ENCODE data around the gene ATOH8.

The ATOH8 gene

DNA sequence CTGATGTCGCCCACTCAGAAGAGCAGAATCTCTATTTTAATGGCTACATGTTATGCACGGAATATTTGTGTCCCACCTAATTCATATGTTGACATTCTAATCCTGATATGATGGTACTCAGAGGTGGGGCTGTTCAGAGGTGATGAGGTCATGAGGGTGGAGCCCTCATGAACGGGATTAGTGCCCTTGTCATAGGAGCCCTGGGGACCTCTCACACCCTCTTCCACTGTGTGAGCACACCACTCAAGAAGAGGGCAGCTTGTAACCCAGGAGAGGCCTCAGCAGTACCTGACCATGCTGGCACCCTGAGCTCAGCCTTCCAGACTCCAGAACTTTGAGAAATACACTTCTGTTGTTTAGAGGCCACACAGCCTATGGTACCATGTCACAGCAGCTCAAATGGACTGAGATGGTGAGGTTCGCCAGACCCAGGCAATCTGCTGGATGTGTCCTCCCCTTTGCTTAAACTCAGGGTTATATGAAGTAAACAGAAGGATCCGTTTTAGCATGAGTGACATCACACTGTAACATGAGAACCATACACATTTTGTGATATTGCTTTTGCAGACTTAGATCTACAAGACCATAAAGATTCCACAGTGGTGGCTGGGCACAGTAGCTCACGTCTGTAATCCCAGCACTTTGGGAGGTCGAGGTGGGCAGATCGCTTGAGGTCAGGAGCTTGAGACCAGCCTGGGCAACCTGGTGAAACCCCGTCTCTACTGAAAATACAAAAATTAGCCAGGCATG lies 48.7 kb downstream of the ATOH8 start:
- DNase-seq (ENCODE audit: low spot score), result no peak

DNA sequence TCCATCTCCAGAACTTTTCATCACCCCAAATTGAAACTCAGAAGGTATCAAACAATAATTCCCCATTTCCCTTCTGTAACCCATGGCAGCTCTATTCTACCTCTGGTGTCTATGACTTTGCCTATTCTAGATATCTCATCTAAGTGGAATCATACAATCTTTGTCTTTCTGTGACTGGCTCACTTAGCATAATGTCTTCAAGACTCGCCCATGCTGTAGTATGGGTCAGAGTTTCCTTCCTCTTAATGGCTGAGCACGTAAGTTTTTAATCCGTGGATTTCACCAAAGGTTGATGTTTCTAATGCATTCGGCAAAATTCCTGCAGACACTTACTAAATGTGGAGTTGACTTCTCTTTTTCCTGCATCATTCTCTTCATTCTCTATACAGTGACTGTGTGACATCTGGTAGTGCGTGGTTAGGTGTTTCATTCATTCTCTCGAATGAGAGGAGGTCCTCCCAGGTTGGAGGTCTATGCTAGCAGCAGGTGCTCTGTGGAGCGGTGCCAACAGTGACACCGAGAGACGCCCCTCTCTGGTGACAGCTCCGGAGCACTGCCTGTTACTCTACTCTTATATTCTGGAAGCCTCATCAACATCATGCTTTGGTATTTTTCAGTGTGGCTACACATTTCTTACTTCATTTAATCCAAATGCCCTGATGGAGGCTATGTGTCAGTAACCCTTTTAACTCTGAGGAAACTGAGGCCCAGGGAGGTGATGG lies 50.1 kb downstream of the ATOH8 start:
- no peak for DNase-seq (ENCODE audit: low spot score)

DNA sequence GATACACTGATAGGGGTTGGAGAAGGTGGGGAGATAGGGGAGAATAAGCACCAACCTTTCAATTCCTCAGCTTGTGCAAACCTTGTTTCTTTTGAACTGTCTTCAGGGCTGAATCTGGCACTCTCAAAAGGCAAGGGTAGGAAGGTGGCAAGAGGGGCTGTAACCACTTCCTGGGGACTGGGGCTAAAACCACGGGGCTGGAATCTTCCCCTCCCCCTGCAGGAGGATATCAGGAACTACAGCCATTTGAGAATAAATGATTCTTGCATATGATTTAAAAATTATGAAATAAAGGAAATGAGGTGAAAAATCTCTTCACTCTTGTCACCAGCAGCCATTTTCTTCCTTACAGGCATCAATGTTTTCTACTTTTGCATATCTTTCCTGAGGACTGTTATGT lies 50.8 kb downstream of the ATOH8 start:
- DNase-seq (ENCODE audit: low spot score), result no peak

DNA sequence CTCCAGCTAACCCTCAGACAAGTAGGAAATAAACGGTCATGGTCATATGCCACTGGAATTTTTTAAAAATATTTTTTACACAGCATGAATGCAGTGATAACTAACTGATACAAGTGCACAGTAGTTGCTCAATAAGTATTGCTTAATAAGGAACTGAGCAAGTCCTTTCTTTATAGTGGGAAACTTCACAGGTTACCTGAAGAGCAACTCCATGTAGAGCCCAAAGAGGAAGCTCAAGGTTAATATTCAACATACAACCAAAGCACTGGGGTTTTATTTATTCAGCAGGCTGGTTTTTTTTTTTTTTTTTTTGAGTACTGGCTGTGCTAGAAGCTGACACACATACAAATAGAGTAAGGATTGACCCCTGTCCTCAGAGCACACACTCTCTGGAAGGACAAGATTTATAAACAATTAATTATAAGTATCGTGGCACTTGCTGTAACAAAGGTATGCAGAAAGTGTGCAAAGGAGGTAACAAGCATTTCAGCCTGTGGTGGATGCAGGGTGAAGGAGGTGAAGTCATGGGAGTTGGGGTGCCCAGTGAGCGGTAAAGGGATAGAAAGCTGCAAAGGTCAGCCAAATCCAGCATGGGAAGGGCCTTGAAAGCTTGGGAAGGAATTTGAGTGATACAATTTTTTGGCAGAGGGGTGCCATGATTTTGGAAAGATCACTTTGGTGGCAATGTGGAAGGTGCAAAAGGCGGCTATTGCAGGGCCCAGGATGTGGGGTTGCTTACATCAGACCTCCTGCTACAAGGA lies 52.7 kb downstream of the ATOH8 start:
- DNase-seq (ENCODE audit: low spot score), result no peak

DNA sequence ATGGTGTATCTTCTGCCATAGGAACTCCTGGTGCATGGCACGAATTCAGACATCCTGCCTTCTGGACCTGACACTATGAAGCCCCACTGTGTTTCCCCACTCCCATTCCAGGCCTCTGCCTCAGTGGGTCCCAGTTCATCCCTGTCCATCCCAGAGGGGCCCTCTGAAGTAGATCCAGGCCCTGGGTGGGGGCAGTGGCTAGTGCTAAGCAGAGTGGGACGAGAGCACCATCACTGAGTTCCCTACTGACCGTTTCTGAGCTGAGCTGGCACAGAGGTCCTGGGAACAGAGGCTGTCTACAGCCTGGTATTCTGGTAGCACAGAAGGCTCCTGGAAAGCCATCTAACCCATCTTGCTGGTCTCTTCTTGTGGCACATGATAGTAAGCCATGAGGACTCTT lies 54.0 kb downstream of the ATOH8 start:
- no peak for DNase-seq (ENCODE audit: low spot score)

DNA sequence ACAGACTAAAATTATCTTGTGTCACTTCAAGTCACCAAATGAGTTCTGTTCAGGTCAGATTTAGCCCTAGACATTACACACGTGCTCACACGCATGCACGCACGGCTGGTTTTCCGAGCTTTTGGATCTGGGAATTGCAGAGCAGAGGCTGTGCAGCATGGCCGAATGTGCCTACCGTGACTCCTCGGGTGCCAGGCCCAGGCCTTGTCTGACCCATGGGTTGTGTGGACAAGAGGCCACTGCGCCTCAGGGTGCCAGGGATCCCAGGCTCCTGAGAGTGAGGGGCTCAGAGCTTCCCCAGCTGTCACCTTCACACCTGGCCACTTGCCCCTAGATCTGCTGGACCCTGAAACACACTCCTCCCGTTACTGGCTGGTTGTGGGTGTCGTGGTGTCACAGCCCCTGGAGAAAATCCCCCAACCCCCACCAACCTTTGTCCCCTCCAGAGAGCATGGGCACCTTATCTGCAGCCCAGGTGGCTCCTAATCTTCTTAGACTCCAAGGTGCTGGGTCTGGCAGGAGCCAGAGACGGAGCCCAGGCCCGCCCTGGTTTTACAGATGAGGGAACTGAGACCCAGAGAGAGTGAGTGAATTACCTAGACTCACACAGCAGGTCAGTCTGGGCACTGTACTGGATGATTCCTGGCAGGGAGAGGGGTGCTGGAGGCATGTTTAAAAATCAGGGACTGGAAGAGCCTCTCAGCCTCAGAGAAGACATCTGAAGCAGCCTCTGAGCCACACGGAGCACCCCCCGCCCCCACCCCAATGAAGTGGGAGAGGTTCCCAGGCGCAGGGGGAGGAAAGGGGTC lies 56.8 kb downstream of the ATOH8 start:
- DNase-seq (ENCODE audit: low spot score), result no peak

DNA sequence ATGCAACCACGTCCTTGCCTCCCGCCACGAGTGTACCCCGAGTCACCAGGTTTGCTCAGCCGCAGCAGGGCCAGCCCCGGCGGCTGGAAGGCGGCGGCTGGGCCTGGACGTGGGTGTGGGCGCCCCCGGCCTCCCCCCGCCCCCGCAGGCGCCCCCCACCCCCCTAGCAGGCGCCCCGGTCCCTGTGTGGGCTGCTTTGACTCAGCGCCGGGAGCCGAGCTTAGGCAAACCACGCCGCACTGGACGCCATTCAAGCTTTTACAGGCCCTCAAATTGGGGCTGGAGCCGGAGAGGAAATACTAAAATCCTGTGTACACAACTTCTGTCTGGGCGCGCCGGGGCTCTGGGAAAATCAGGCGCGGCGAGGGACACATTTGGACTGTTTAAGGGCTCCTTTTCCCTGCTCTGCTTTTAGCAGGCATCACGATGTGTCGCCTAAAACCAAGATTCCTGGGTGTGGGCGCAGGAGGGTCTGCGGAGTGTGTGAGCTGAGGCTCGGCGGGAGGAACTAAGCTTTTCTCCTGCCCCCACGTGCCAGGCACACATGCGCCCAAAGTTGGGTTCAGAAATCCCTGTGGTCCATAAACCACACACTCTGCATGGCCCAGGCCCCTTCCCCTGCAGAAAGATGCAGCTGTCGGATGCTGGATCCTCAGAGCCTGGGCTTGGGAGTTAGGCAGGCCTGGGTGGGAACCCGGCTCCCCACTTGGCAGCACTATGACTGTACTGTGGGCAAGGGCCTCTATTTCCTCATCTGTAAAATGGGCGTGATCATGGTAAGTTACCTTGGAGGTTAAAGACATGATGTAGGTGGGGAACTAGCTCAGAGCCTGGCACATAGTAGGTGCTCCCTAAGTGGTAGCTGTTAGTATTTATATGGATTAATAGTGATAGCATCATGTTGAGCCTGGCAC lies 57.6 kb downstream of the ATOH8 start:
- no peak for DNase-seq (ENCODE audit: low spot score)

DNA sequence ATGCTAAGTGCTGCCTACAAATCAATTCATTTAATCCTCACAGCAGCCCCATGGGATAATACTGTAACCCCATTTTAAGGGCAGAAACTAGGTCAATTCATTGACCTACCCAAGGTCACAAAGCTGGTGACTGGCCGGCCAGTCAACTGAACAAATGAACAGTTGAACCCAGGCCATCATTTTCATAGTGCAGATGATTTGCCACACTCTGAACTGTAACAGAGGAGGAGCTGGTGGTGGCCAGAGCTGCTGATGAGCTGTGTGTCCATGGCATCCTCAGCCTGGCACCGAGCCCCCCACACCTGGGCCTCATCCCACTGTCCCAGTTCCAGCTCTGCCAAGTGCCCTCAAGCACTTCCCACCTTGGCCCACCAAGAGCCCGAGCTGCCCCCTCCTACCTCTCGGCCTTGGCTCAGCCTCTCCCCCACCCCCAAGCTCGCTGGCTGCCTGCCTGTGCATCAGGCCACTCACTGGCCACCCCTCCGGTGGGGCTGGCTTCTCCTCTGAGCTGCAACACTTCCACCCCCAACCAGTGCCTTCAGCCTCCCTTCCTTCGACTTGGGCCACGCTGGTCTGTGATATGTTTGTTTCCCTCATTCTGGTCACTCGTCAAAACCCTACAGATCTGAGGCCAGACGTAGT lies 58.4 kb downstream of the ATOH8 start:
- DNase-seq (ENCODE audit: low spot score), result no peak

DNA sequence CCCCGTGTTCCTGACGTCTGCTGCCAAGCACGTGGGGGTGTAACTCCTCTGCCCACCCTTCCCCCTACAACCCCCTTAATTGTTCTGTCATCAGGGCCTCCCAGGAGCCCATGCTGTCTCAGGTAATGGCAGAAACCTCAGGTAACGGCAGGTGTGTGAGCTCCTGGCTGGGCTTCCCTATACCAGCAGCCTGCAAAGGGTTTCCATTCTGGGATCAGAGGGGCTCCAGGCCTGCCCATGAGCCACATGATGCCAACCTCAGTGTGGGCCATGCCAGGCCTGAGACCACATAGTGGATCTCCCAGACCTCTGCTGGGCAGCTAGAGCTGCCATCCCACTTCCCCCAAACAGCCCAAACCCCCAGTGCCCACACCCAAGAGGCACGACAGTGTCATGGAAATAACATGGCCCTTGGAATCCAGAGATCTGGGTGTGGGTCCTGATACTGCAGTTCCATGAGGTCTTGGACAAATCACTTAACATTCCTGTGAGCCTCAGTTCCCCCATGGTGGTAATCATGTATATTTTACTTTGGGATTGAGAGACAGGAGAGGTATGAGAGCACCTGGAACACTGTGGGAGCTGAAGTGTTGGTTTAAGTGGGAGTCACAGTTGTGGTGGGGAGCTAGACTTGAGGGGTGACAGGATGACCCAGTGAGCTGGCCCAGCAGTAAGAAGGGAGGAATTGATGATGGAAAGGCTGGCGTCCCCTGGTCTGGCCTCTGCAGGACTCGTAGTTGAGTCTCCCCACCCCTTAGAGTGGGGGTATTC lies 59.6 kb downstream of the ATOH8 start:
- DNase-seq (ENCODE audit: low spot score), result no peak

DNA sequence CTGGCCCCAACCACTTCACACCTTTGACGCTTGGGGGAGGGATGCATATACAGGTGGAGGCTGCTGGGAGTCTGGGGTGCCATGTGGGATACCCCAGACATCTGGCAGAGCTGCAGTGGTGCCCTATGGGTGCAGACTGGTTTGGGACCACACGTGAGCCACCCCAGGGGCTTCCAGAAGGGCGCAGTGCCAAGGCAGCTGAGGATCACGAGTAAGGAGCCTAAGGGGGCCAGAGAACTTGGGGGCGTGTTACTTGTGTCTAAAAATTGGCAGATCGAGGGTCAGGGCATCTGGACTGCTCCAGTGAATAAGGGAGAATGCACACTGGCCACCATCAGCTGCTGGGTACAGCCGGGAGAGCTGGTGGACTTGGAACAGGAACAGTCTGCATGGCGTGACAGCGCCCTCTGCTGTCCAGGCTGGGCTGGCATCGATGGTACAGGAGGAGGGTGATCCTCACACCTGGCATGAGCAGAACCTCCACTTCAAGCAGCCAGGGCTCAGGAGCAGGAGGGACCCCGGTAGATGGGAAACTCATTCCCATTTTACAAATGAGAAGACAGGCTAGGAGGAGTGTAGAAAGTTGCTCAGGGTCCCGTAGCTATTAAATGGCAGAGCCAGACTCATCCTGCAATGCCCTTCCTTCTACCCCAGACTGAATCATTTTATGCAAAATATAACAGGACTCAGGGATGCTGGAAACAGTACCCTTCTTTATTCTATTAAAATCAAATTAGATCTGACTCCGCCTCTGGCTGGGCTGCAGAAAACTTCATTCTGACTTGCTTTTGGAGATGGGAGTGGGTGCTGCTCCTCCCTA lies 60.4 kb downstream of the ATOH8 start:
- peak; percentile 89 for DNase-seq (ENCODE audit: low spot score)

DNA sequence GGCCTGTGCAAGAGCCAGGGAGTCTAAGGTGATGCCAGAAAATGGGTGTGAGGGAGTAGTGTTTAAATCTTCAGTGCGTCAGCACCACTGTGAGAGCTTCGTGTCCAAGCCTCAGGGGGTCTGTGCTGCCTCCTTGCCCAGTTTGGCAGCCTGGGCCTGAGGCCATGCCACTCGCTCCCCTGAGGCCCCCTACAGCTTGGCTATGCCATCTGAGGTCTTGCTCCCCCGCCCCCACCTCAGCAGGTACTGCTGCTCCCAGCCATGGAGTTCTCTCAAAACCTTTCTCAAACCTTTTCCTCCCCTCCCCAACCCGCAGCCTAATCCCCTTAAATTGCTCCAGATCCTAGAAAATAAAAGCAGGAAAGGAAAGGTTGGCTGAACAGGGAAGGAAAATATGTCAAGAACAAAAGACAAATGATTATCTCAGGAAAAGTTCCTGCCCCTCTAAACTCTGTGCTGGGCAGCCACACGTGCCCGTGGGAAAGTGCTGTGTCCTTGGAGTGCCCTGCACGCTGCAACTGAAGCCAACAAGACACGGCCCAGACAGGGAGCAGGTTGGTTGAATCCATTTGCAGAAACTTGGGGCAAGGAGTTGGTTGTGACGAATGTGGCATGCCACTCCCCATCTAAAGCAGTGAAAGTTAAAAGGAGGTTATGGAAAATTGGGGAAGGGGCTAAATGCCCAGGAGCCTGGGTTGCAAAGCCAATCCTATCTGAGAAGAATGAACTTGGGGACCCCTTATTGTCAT lies 61.2 kb downstream of the ATOH8 start:
- DNase-seq (ENCODE audit: low spot score), result no peak

DNA sequence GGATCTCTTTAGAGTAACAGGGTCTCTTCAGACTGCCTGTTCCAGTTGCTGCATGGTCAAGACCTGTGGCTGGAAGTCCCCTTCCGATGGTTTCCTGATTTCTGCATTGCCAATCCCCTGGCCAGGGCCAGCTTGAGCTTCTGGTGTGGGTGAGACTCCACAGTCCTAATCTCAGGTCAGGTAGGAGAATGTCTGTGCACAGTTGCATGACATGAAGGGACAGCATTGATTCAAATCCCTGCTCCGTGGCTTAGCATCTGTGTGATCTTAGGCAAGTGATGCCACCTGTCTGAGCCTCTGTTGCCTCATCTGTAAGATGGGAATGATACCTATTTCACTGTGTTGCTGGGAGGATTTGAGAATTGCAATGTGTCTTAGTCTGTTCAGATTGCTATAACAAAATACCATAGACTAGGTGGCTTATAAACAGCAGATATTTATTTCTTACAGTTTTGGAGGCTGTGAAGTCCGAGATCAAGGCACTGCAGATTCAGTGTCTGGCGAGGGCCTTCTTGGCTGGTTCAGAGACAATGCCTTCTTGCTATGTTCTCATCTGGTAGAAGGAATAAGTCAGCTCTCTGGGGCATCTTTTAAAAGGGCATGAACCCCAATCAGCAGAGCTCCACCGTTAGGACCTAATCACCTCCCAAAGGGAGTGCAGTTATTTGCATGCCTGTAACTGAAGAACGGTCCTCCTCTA lies 66.2 kb downstream of the ATOH8 start:
- DNase-seq (ENCODE audit: low spot score), result no peak

DNA sequence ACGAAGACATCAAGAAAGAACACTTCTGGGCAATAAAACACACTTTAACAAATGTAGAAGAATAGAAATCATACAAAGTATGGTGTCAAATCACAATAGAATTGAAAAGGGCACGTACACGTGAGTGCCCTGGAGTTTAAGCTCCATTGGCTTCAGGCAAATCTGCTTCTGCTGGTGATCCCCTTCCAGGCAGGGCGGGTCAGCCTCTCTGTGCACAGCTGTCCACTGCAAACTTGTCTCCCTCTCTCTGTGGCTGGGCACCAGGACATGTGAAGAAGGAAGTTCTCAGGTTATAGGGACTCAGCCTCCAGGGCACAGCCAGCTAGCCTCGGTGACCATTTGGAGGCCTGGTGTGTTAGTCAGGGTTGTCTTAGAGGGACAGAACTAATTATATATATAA lies 69.0 kb downstream of the ATOH8 start:
- DNase-seq (ENCODE audit: low spot score), result no peak

DNA sequence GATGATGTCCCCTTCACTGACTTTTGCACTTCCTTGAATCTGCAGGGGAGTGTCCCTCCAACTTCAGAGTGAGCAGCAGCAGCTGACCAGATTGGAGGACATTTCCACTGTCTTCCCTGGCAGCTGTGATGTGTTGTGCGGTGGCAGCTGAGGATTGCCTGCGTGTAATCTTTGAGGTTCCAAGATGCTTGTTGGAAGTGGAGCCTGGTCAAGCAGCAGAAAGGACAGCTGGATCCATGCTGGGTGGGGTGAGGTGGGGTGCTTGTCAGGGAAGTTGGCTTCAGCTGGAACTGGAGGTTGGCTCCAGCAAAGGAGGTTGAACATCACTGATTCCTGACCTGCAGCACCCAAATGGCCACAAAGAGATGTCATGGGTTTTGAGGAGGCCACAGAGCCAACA lies 70.2 kb downstream of the ATOH8 start:
- DNase-seq (ENCODE audit: low spot score), result no peak

DNA sequence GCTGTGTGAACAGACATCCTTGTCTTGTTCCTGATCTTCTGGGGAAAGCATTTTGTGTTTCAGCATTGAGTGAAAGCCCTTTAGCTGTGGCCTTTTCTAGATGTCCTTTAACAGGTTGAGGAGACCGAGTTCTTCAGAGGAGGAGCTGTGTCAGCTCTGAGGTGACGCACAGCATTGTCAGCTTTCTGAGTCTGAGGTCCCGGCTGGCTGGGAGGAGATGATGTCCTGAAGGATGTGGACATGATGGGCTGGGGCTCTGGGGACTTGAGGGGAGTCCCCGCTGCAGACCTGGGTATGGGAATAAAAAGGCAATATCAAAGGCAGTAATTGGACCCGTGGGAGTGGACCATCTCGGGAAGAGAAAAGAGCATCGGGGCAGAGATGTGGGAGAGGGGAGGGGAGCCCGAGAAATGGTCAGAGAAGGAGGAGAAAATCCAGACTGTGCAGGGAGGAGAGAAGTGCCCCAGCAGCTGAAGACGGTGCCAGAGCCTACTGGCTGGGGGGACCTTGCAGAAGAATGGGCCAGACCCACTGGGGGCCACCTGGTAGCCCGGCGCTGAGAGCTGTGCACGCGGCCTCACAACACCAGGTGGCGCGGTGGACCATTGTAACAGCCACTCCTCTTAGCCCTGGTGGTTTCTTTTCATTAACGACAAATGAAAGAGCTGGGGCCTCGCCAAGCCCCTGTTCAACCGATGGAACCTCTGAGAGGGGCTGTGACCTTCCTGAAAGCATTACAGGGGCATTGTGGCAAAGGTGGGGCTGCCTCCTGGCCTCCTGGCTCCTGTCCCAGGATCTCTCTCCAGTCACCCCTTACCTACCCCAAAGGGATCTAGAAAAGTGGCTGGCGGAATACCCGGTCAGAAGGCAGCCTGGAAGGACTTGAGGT lies 73.4 kb downstream of the ATOH8 start:
- peak; percentile 68 for DNase-seq (ENCODE audit: low spot score)

DNA sequence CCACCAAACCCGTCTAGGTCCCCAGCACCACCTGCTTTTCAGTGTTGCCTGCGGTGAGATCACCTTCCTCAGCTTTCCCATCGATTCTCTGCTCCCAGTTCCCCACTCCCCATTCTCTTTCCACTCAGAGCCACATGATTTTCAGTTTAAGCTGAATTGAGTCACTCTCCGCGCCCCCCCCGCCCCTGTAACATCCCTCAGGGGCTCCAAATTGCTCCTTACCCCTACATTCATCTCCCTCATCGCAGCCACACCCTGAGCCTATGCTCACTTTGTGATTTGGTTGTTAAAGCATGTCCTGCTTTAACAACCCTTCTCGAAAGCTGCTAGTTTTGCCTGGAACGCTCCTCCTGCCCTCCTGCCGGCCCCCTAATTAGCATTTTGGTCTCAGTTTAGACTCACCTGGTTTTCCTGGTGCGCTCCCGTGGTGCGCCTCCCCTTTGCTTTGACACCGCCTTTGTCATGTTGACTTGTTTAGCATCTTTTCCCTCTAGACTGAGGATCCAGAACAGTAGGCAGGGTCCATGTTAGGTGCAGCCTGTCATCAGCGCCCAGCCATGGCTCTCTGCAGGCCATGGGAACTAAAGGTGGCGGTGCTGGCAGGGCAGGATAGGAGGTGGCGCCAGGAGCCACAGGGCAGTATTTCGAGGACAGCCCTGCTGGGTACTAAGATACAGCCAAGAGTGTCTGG lies 74.2 kb downstream of the ATOH8 start:
- no peak for DNase-seq (ENCODE audit: low spot score)
